ENCODE measurements around the gene ASB15. TPM values are rescaled to one million over a fixed set of nuclear protein-coding genes. Genes with fewer than 3 reads are reported as not detected.

Gene ASB15
- total and polyA plus RNA-seq, 2 of the 4 experiments (the other 2 are of a cell fraction) = not detected

DNA sequence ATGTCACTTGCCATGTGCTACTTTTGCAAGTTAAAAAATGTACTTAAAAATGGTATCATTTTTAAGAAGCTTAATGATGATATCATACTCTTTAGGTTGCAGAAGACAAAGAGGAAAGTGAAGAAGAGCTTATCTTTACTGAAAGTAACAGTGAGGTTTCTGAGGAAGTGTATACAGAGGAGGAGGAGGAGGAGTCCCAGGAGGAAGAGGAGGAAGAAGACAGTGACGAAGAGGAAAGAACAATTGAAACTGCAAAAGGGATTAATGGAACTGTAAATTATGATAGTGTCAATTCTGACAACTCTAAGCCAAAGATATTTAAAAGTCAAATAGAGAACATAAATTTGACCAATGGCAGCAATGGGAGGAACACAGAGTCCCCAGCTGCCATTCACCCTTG, 60.1 kb downstream of the ASB15 start:
- Histone ChIP-seq H2AK9ac (replicated peaks; ENCODE audit: low read depth, low read length, poor library complexity) (no peak overlapping the region), H3K18ac (ENCODE audit: low read depth, low read length) (no peak overlapping the region), H2BK20ac (ENCODE audit: low read depth, low read length) (no peak overlapping the region), H2BK5ac (ENCODE audit: low read depth, low read length, poor library complexity, severe bottlenecking) (no peak overlapping the region), H3K4me1 (ENCODE audit: control insufficient read depth, insufficient read depth, low read length) (no peaks in the 10 kb centered on the region), H2AFZ (replicated peaks; ENCODE audit: low read length, poor library complexity) (no peak overlapping the region), H3K14ac (replicated peaks; ENCODE audit: low read depth, low read length) (no peak overlapping the region), H3K4me2 (ENCODE audit: low read depth, low read length) (no peak overlapping the region), H3K27ac (ENCODE audit: insufficient read depth, low read length) (no peak overlapping the region), H3K79me1 (ENCODE audit: low read depth in 1 of 2, low read length in 2 of 2) (no peaks in the 10 kb centered on the region), H3K9ac (ENCODE audit: low read depth, low read length) (no peak overlapping the region), H3K9me3 (ENCODE audit: control insufficient read depth, insufficient read depth, low read length) (no peaks in the 10 kb centered on the region), H3K27me3 (ENCODE audit: control insufficient read depth, insufficient read depth, low read length) (peaks cover 4% of the 10 kb centered on the region), H3K4me3 (ENCODE audit: insufficient read depth, low read depth, low read length) (no peak overlapping the region), H2BK120ac (ENCODE audit: low read depth, low read length) (no peak overlapping the region), H2AK5ac (ENCODE audit: low read depth, low read length) (no peak overlapping the region), H3K4ac (ENCODE audit: low read depth, low read length) (no peak overlapping the region), H2BK15ac (ENCODE audit: low read depth, low read length) (no peak overlapping the region), H4K5ac (ENCODE audit: low read depth, low read length) (no peak overlapping the region), H4K8ac (ENCODE audit: low read depth in 2 of 2, low read length in 2 of 2) (no peak overlapping the region), H3K56ac (ENCODE audit: extremely low read depth, insufficient read depth, low read length) (no peak overlapping the region), H3K36me3 (ENCODE audit: control insufficient read depth, insufficient read depth, low read length) (no peaks in the 10 kb centered on the region), H4K20me1 (ENCODE audit: insufficient read depth, low read length) (no peaks in the 10 kb centered on the region), H4K91ac (ENCODE audit: insufficient read depth, low read depth, low read length) (no peak overlapping the region), H3K23ac (ENCODE audit: low read depth, low read length) (no peak overlapping the region), H3K9me1 (ENCODE audit: insufficient read depth, low read length) (no peaks in the 10 kb centered on the region)
- ATAC-seq (ENCODE audit: low read depth) (no peak), DNase-seq (no peak)
- POLR2A ChIA-PET (ENCODE audit: unreplicated experiment) = no interaction called here
- WGBS, 2 experiments (ENCODE audit: extremely low coverage in 2 of 2, insufficient read length in 1 of 2) = no CpG with 5 or more reads among the region's 1 CpG
- CTCF ChIA-PET = interaction anchor here (0.5 kb wide), 1 partner anchor 228 kb away, joined by 3 read pairs; no protein-coding TSS in a partner anchor
- in situ Hi-C loops (cut with MboI; ENCODE audit: low sequenced_read_pairs) (no loop called here), dilution Hi-C loops (cut with HindIII; ENCODE audit: low sequenced_read_pairs, unreplicated experiment) (no loop called here), intact Hi-C loops (cut with micrococcal nuclease) (no loop called here)
- no peak for TF ChIP-seq BHLHE40 (IDR thresholded peaks at IDR 0.05; ENCODE audit: low read depth, low read length)
- no peak for TF ChIP-seq SMC3 (IDR thresholded peaks at IDR 0.05; ENCODE audit: low read depth, low read length)
- no TSS peak for BruUV-seq (replicated peaks)

Data from IMR-90 (cell line).